MCF 10A (cell line): ENCODE data around the gene CSF1R. TPM values are rescaled to one million over a fixed set of nuclear protein-coding genes. Genes with fewer than 3 reads are reported as not detected.

Source experiments
- total RNA-seq: library from RNA; stranded (reverse); gene quantifications from 2 replicates; pipeline ENCODE4 v1.2.3, GENCODE V29; 2022

CSF1R gene
- total RNA-seq, 1 experiment from 2014 or later = 1.6 TPM

Other genes starting within 250 kb of the CSF1R start
- 0.22 and 0.42 TPM in 2 replicates for gene PDE6A, start 141.8 kb downstream of the CSF1R start, total RNA-seq
- 44.1 and 56.2 TPM in 2 replicates for gene SLC26A2, start 125.8 kb downstream of the CSF1R start, total RNA-seq
- gene TIGD6, start 85.9 kb downstream of the CSF1R start, total RNA-seq = 9.0 and 10.6 TPM in 2 replicates
- gene HMGXB3, start 85.8 kb downstream of the CSF1R start, total RNA-seq = 66.8 and 67.8 TPM in 2 replicates
- gene PDGFRB, start 69.3 kb upstream of the CSF1R start, total RNA-seq = 0.07 and 0.63 TPM in 2 replicates
- not detected in 2 replicates for gene CDX1, start 80.2 kb upstream of the CSF1R start, total RNA-seq
- not detected in 2 replicates for gene SLC6A7, start 103.5 kb upstream of the CSF1R start, total RNA-seq
- gene CAMK2A, start 203.2 kb upstream of the CSF1R start, total RNA-seq = not detected in 2 replicates
- gene ARSI, start 216.4 kb upstream of the CSF1R start, total RNA-seq = 0.19 and 0.25 TPM in 2 replicates